Measurements from ENCODE around the gene MTG1.

DNA sequence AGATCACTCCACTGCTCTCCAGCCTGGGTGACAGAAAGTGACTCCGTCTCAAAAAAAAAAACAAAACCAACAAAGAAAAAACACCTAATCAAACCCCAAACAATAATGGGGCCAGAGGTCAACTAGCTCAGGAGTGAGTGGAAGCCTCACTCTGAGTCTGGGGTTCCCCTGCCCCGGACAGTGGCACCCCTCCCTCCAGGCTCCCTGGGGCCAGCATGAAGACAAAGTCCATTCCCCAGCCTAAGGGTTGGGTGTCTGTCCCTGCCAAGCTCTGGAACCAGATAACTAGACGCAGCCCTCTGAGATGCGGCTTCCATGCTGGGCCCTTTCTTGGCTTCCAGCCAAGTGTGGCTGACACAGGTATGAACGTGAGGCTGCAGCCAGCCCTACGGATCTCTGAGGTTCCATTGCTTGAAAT is 34.4 kb upstream of the MTG1 start:
- TF ChIP-seq POLR2A (IDR thresholded peaks at IDR 0.05; ENCODE audit: low read depth, low read length) (no peak), TAF1 (IDR thresholded peaks at IDR 0.05; ENCODE audit: borderline replicate concordance, low read depth, low read length) (no peak), POLR2AphosphoS5 (IDR thresholded peaks at IDR 0.05; ENCODE audit: low read depth, low read length) (no peak)

Data from GM12892 (cell line).